ENCODE results near the gene HNRNPUL2.
A peak's percentile ranks its signal among the peaks of the same experiment; 100 is the strongest.

Gene HNRNPUL2

DNA sequence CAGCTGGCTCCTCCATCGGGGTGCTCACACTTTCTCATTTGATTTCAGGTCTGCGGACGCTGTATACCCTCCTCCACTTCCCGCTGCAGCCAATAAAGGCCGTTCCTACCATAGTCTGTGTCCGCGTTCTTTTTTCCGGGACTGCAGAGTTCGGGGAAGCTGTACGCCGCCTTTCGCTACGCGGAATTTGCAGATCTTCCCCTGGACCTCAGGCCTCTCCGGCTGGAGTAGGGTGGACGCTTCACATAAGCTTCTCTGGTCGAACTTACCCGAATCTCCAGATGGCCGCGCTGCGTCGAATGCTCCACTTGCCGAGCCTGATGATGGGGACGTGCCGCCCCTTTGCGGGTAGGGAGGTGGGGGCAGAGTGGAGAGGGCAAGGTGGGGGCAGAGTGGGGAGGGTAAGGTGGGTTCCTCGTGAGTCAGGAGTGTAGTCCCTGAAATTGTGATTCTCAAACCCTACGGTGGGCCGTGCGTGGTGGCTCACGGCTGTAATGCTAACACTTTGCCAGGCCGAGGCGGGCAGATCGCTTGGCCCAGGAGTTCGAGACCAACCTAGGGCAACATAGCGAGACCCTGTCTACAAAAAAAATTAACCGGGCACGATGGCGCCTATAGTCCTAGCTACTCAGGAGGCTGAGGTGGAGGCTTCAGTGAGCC is 61.5 kb downstream of the HNRNPUL2 start:
- peak in 1 of 2 experiments; percentile 33 for DNase-seq

DNA sequence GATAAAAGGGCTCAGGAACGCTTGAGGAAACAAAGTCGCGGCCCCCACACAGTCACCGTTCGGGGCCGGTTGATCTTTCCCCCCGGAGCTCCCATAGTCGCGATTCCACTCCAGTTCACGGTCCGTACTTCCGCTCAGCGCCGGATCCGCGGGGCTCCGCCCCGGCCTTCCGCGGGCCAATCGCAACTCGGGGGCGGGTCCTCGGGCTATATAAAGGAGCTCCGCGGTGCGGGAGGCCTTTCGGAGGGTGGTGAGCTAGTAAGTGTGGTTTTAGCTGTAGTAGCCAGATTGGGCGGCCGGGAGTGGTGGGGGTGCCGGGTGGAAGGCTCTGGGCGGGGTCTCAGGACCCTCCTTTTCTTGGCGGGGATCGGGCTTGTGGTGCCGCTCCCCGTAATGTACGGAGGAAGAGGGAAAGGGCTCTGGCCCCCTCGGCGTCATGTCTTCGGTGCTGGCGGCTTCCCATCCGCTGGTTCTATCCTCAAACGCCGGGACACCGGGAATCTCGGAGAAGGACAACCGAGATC is 62.1 kb downstream of the HNRNPUL2 start, which contains the start of the genes C11orf98 and CSKMT:
Gene C11orf98 (minus strand): TSS at position 136 of the 524 bp plus-strand sequence. CDS start 41 bp downstream, at position 95.
Gene CSKMT (plus strand): TSS at position 238 of the 524 bp plus-strand sequence. CDS start 568 bp downstream, outside the sequence.
- peak; percentile 92 to 93 for DNase-seq

DNA sequence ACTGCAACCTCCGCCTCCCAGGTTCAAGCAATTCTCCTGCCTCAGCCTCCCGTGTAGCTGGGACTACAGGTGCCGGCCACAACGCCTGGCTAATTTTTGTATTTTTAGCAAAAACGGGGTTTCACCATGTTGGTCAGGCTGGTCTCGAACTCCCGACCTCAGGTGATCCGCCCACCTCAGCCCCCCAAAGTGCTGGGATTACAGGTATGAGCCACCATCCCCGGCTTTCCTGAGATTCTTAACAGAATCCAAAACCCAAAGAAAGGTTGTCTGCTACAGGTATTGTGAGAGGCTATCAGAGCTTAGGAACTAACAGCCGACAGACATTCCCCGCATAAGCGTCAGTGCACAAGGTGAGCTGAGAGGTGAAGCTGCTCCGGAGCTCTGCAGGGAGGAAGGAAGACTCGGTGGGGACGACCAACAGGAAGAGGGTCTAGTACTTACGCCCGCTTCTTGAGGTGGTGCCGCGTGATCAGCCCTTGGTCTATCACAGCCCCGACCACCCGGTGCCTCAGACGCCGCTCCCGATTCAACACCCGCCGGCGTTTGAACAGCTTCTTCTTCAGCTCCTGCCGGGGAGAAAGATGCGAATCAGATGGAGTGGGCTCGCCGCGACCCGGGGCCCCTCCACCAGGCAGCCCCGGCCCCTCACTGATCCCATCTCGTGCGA is 62.7 kb downstream of the HNRNPUL2 start:
- DNase-seq = peak; percentile 56 to 64
